GM12875 (cell line): ENCODE results near the gene ORAI2.
"Not testable (repeated sequence)": the region's sequence is repeated elsewhere in the genome, so short reads cannot be mapped to it uniquely, and the experiment has no call there.

Source experiments
- H3K4me3 ChIP-seq: one replicate; pipeline ENCODE4 v1.5.1; 2011; ENCODE audit warnings: low read depth, low read length, control low read depth
- TF ChIP-seq, protein P1 (sequence below): IDR thresholded peaks from 2 replicates; pipeline ENCODE4 v1.5.1; 2011; ENCODE audit warnings: low read depth, mild to moderate bottlenecking, control low read depth, inconsistent platforms, low read length, moderate library complexity, borderline replicate concordance; ENCODE audit not compliant: insufficient read depth

Gene ORAI2

DNA sequence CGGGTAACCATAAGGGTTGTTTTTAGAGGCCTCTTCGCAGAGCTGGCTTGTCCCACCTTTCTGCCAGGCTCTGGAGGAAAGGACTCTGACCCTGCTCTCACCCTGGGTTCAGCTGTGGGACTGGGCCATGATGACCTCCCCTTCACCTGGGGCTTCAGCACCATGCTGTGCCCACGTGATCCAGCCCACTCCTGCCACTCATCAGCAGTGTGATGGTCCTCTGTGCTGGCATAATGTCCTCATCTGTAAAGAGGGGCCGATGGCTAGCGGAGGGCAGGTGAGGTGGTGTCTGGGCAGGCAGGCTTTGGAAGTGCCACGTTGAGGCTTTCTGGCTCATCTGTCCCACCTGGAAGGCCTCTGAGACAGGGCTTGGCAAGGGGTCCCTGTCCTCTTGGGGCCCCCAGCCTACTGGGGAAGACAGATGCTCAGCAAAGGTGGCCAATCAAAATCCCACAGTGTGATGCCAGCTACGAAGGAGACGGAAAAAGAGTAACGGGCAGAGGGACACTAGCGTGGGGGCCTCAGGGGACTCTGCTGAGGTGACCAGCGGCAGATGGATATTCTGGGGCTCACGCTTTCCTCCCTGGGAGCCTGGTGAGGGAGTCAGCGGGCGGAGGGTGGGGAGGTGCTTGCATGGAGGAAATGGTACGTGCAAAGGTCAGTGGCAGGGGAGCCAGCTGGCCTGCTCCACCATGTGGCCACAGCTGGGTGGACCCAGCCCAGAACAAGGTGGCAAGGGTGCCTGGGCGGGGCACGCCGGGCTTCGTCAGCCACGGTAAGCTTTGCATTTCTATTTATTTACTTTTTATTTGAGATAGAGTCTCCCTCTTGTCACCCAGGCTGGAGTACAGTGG is 36.8 kb downstream of the ORAI2 start:
- no peak overlapping the region for H3K4me3 ChIP-seq
- TF ChIP-seq, protein P1, sequence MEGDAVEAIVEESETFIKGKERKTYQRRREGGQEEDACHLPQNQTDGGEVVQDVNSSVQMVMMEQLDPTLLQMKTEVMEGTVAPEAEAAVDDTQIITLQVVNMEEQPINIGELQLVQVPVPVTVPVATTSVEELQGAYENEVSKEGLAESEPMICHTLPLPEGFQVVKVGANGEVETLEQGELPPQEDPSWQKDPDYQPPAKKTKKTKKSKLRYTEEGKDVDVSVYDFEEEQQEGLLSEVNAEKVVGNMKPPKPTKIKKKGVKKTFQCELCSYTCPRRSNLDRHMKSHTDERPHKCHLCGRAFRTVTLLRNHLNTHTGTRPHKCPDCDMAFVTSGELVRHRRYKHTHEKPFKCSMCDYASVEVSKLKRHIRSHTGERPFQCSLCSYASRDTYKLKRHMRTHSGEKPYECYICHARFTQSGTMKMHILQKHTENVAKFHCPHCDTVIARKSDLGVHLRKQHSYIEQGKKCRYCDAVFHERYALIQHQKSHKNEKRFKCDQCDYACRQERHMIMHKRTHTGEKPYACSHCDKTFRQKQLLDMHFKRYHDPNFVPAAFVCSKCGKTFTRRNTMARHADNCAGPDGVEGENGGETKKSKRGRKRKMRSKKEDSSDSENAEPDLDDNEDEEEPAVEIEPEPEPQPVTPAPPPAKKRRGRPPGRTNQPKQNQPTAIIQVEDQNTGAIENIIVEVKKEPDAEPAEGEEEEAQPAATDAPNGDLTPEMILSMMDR, result no peak

DNA sequence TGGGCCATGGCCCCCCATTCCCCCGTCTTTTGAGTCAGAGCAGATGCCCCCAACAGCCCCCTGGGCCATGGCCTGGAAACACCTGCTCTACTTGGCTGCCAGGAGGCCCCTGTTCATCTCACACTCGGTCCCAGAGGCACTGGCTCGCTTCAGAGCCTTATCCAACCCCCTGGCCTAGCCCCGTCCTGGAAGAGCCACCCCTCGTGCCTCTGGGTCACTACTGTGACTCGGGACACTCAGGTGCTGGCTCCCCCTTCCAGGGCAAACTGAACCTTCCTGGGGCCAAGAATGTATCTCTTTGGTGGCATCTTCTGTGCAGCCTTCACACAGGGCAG is 38.4 kb downstream of the ORAI2 start:
- no peak overlapping the region for H3K4me3 ChIP-seq
- TF ChIP-seq, protein P1, result no peak

DNA sequence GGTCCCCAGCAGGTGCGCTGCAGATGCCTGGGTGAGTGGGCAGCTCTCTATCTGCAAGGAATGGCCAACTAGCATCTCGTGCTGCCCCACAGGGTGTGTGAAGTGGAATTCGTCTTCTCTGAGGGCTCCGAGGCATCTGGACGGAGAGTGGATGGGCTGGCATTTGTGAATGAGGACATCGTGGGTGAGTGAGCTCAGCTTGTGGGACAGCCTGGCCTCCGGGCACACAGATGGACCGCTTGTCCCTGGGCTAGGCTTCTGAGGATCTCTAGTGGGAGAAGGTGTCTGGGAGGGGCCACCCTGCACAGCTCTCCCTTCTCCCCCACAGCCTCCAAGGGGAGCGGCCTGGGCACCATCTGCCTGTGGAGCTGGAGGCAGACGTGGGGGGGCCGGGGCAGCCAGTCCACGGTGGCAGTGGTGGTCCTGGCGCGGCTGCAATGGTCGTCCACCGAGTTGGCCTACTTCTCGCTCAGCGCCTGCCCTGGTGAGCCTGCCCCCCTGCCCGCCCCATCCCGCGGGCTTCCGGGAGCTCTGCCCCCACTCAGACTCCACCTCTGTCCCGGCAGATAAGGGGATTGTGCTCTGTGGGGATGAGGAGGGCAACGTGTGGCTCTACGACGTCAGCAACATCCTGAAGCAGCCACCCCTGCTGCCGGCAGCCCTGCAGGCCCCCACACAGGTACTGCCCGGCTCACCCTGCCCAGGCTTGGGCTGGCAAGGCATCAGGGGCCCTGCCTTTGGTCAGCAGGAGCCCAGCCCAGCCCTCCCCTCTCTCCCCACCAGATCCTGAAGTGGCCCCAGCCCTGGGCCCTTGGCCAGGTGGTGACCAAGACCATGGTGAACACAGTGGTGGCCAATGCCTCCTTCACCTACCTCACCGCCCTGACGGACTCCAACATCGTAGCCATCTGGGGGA is 39.0 kb downstream of the ORAI2 start:
- H3K4me3 ChIP-seq, result no peak overlapping the region
- TF ChIP-seq, protein P1, result no peak

GRCh38 chr7:102473271-102473991 is 40.1 kb downstream of the ORAI2 start:
- TF ChIP-seq, protein P1, result no peak
- H3K4me3 ChIP-seq, result no peak overlapping the region

- H3K4me3 ChIP-seq, result not testable (repeated sequence)
These were observed 40.7 kb downstream of the ORAI2 start for GRCh38 chr7:102474116-102474515.

DNA sequence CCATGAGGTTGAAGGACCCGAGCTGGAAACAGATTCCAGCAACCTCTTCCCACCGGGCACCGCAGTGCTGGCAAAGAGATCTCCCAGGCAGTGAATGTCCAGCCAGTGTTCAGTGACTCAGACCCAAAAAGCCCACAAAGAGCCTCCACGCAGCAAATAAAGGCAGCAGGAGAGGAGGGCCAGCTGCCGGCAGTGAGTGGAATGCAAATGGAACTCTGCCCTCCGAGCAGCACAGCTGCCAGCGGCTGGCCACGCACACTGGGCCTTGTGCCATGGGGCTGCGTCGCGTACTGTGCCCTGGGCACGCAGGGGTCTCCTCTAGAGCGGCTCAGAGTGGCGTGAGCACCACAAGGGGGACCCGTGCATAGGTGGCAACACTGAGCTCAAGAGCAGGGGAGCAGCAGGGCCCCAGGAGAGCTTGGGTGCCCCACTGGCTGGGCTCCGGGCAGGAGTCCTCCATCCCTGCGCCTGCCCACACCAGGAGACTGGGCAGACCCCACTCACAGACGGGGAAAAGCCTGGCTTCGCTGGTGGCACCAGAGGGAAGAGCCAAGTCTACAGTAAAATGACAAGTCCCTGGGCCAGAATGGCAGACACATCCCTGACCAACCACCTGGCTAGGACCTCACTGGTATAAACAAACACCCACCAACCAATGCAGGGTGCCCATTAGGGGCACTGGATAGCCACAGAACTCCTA is 41.5 kb downstream of the ORAI2 start:
- H3K4me3 ChIP-seq, result not testable (repeated sequence)

GRCh38 chr7:102478314-102479208 is 45.2 kb downstream of the ORAI2 start, which contains the start of gene POLR2J:
Gene POLR2J, minus strand, starts transcription at chr7:102478922. Its CDS starts 62 bp downstream, at chr7:102478860.
- peak within 1 kb of the TSS; percentile 29 for H3K4me3 ChIP-seq

GRCh38 chr7:102479209-102479584 is 45.8 kb downstream of the ORAI2 start:
- H3K4me3 ChIP-seq, result not testable (repeated sequence)
